Ectodermal cell (in vitro differentiated cells): ENCODE measurements around the gene EBF3.

Experiments used
- H3K27ac ChIP-seq: 2 replicates; pipeline ENCODE4 v1.7.0; 2013; ENCODE audit warnings: mild to moderate bottlenecking, low read depth, low read length; ENCODE audit not compliant: insufficient read depth, poor library complexity, severe bottlenecking
- H3K27me3 ChIP-seq: 2 replicates; pipeline ENCODE4 v1.7.0; 2013; ENCODE audit warnings: mild to moderate bottlenecking, low read length; ENCODE audit not compliant: insufficient read depth, control insufficient read depth, poor library complexity, severe bottlenecking
- H3K36me3 ChIP-seq: one replicate; pipeline ENCODE4 v1.7.0; 2013; ENCODE audit warnings: low read length; ENCODE audit not compliant: control insufficient read depth, insufficient read depth
- H3K4me1 ChIP-seq: one replicate; pipeline ENCODE4 v1.7.0; 2013; ENCODE audit warnings: low read length; ENCODE audit not compliant: control insufficient read depth, insufficient read depth
- H3K4me3 ChIP-seq: 2 replicates; pipeline ENCODE4 v1.7.0; 2013; ENCODE audit warnings: low read depth, low read length, control low read depth; ENCODE audit not compliant: insufficient read depth
- H3K9me3 ChIP-seq: 2 replicates; pipeline ENCODE4 v1.7.0; 2013; ENCODE audit warnings: mild to moderate bottlenecking, low read length, moderate library complexity; ENCODE audit not compliant: control insufficient read depth
- WGBS, 2 experiments: methylation state at CpG; one replicate each; pipeline ENCODE4 v1.1.7; 2013; ENCODE audit warnings: missing lambda C conversion rate in 2 of 2; 5-methylcytosine and 5-hydroxymethylcytosine counted together

Gene EBF3

GRCh38 chr10:129897871-129898626 is 66.0 kb downstream of the EBF3 start:
- H3K27me3 ChIP-seq: peaks cover 8% of the 10 kb centered on the region
- no peak overlapping the region for H3K4me3 ChIP-seq
- 41 to 44% methylated on average over 12 to 14 of the region's 15 CpGs for WGBS, 2 experiments
- H3K27ac ChIP-seq: no peak overlapping the region
- peaks cover 37% of the 10 kb centered on the region for H3K4me1 ChIP-seq
- no peaks in the 10 kb centered on the region for H3K36me3 ChIP-seq
- H3K9me3 ChIP-seq: no peaks in the 10 kb centered on the region

GRCh38 chr10:129896860-129897200 is 67.2 kb downstream of the EBF3 start:
- no peaks in the 10 kb centered on the region for H3K9me3 ChIP-seq
- no peak overlapping the region for H3K4me3 ChIP-seq
- no peaks in the 10 kb centered on the region for H3K36me3 ChIP-seq
- peaks cover 8% of the 10 kb centered on the region for H3K27me3 ChIP-seq
- 67 to 71% methylated on average over 11 of the region's 11 CpGs for WGBS, 2 experiments
- peaks cover 37% of the 10 kb centered on the region for H3K4me1 ChIP-seq
- peak overlapping the region; percentile 83 for H3K27ac ChIP-seq

GRCh38 chr10:129896136-129896859 is 67.8 kb downstream of the EBF3 start:
- H3K36me3 ChIP-seq: no peaks in the 10 kb centered on the region
- H3K9me3 ChIP-seq: no peaks in the 10 kb centered on the region
- H3K4me1 ChIP-seq: peaks cover 32% of the 10 kb centered on the region
- peak overlapping the region; percentile 83 for H3K27ac ChIP-seq
- H3K4me3 ChIP-seq: no peak overlapping the region
- H3K27me3 ChIP-seq: peaks cover 8% of the 10 kb centered on the region
- 24 to 25% methylated on average over 36 of the region's 36 CpGs for WGBS, 2 experiments

GRCh38 chr10:129895811-129896135 is 68.3 kb downstream of the EBF3 start:
- H3K36me3 ChIP-seq: no peaks in the 10 kb centered on the region
- H3K27me3 ChIP-seq: peaks cover 8% of the 10 kb centered on the region
- no peaks in the 10 kb centered on the region for H3K9me3 ChIP-seq
- 97 to 98% methylated on average over 3 to 4 of the region's 4 CpGs for WGBS, 2 experiments
- no peak overlapping the region for H3K4me3 ChIP-seq
- no peak overlapping the region for H3K27ac ChIP-seq
- peaks cover 32% of the 10 kb centered on the region for H3K4me1 ChIP-seq

GRCh38 chr10:129894698-129895097 is 69.4 kb downstream of the EBF3 start:
- Histone ChIP-seq H3K27me3 (peaks cover 8% of the 10 kb centered on the region), H3K4me1 (peaks cover 32% of the 10 kb centered on the region), H3K36me3 (no peaks in the 10 kb centered on the region), H3K27ac (no peak overlapping the region), H3K9me3 (no peaks in the 10 kb centered on the region), H3K4me3 (no peak overlapping the region)
- 94% methylated on average over 3 of the region's 3 CpGs for WGBS, 2 experiments

GRCh38 chr10:129893104-129894089 is 70.7 kb downstream of the EBF3 start:
- H3K27me3 ChIP-seq: no peaks in the 10 kb centered on the region
- H3K4me3 ChIP-seq: no peak overlapping the region
- H3K9me3 ChIP-seq: no peaks in the 10 kb centered on the region
- no peaks in the 10 kb centered on the region for H3K36me3 ChIP-seq
- H3K4me1 ChIP-seq: peaks cover 30% of the 10 kb centered on the region
- H3K27ac ChIP-seq: no peak overlapping the region
- 84 to 85% methylated on average over 20 of the region's 20 CpGs for WGBS, 2 experiments

- Histone ChIP-seq H3K27me3 (no peaks in the 10 kb centered on the region), H3K27ac (no peak overlapping the region), H3K36me3 (no peaks in the 10 kb centered on the region), H3K9me3 (no peaks in the 10 kb centered on the region), H3K4me3 (no peak overlapping the region), H3K4me1 (peaks cover 30% of the 10 kb centered on the region)
- WGBS, 2 experiments: 92% methylated on average over 18 of the region's 18 CpGs
Measured at GRCh38 chr10:129892548-129893052, 71.5 kb downstream of the EBF3 start.

- H3K27me3 ChIP-seq: no peaks in the 10 kb centered on the region
- H3K9me3 ChIP-seq: no peaks in the 10 kb centered on the region
- H3K36me3 ChIP-seq: no peaks in the 10 kb centered on the region
- 81 to 86% methylated on average over 13 of the region's 13 CpGs for WGBS, 2 experiments
- H3K4me1 ChIP-seq: peaks cover 24% of the 10 kb centered on the region
- H3K27ac ChIP-seq: no peak overlapping the region
- H3K4me3 ChIP-seq: no peak overlapping the region
Measured at GRCh38 chr10:129891806-129892205, 72.3 kb downstream of the EBF3 start.

GRCh38 chr10:129890170-129890569 is 73.9 kb downstream of the EBF3 start:
- Histone ChIP-seq H3K4me3 (no peak overlapping the region), H3K36me3 (no peaks in the 10 kb centered on the region), H3K27me3 (no peaks in the 10 kb centered on the region), H3K9me3 (no peaks in the 10 kb centered on the region), H3K4me1 (peaks cover 16% of the 10 kb centered on the region), H3K27ac (no peak overlapping the region)
- 91 to 93% methylated on average over 15 of the region's 15 CpGs for WGBS, 2 experiments
